ENCODE results near the gene PRKAG2.

Gene PRKAG2

DNA sequence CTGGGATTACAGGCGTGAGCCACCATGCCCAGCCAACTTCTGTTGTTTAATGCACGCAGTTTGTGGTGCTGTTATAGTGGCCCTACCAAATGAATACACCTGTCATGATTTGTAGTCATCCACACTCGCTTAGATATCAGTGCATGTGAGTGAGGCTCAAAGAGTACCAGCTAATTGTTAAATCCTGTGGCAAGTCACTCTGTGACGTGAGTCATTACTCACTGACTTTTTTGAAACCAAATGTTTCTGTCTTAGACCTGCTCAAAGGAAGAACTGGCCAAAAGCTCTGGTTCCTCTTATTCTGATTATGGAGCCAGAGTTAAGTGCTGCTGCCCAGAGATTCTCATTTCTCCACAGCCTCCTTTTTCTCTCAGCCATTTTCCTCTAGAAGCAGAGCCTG, 109.4 kb downstream of the PRKAG2 start:
- no peak overlapping the region for H3K4me3 ChIP-seq (ENCODE audit: low read depth, low read length)
- peak; percentile 32 for DNase-seq (ENCODE audit: low read depth)
- TF ChIP-seq, protein P1, sequence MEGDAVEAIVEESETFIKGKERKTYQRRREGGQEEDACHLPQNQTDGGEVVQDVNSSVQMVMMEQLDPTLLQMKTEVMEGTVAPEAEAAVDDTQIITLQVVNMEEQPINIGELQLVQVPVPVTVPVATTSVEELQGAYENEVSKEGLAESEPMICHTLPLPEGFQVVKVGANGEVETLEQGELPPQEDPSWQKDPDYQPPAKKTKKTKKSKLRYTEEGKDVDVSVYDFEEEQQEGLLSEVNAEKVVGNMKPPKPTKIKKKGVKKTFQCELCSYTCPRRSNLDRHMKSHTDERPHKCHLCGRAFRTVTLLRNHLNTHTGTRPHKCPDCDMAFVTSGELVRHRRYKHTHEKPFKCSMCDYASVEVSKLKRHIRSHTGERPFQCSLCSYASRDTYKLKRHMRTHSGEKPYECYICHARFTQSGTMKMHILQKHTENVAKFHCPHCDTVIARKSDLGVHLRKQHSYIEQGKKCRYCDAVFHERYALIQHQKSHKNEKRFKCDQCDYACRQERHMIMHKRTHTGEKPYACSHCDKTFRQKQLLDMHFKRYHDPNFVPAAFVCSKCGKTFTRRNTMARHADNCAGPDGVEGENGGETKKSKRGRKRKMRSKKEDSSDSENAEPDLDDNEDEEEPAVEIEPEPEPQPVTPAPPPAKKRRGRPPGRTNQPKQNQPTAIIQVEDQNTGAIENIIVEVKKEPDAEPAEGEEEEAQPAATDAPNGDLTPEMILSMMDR (IDR thresholded peaks at IDR 0.05; ENCODE audit: insufficient read depth, low read depth, low read length, missing control alignments), result no peak

DNA sequence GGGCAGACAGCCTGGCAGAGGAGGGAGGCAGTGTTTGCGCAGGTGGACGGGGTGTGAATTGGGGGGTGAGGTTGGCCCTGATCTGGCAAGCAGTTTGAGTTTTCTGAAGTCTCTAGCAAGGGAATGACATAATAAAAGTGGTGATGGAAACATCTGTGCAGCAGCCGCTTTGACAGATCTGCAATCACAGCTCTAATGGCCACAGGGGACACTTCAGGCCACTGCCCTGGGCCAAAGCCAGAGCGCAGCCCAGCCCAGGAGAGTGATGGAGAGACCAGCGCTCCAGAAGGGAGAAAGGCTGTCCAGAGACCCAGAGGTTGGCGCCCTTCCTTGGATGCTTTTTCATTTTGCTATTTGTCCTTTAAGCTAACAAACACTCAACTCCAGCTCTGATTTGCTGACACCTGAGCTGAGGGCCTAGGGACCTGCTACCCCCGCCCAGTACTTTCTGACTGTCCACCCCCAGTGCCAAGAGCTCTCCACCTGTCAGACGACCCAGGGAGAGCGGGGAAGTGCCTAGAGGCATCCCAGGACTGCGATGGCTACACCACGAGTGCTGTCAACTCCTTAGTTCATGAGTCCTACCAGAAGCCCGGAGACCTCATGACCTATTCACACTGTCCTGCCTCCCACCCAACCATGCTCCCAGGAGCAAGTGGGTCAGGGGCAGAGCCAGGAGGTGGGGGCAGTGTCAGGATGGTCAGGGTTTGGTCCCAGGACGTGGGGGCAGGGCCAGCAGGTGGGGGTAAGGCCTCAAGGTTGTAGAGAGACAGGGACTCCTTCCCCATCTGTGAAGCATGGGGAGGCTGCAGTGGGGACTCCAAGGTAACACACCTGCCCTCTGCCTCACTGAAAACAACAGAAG, 112.6 kb downstream of the PRKAG2 start:
- no peak for DNase-seq (ENCODE audit: low read depth)
- TF ChIP-seq, protein P1 (IDR thresholded peaks at IDR 0.05; ENCODE audit: insufficient read depth, low read depth, low read length, missing control alignments), result no peak
- H3K4me3 ChIP-seq (ENCODE audit: low read depth, low read length), result no peak overlapping the region

DNA sequence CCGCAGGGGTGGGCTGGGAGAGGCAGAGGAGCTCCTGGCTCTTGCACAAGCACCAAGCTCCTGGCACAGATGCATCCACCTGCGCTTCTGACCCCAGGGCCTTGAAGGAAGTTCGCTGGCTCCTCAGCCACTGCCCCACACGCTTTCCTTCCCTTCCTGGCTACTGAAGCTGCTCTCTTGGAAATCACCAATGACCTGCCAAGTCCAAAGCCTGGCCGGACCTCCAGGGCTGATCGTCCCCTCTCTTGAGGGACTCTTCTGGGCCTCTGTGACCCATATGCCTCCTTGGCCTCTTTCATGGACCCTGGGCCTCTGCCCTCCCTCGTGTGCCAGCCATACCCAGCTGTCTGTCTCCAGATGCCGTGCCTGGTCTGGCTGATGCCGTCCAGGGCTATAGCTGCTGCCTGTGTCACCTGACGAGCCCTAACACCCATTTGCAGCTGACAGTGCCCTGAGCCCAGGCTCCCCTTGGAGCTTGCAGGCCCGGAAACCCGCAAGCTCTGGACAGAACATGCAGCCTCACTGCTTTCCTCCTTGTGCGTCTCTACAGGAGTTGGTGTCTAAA, 113.4 kb downstream of the PRKAG2 start:
- TF ChIP-seq, protein P1 (IDR thresholded peaks at IDR 0.05; ENCODE audit: insufficient read depth, low read depth, low read length, missing control alignments), result no peak
- H3K4me3 ChIP-seq (ENCODE audit: low read depth, low read length), result no peak overlapping the region
- no peak for DNase-seq (ENCODE audit: low read depth)

DNA sequence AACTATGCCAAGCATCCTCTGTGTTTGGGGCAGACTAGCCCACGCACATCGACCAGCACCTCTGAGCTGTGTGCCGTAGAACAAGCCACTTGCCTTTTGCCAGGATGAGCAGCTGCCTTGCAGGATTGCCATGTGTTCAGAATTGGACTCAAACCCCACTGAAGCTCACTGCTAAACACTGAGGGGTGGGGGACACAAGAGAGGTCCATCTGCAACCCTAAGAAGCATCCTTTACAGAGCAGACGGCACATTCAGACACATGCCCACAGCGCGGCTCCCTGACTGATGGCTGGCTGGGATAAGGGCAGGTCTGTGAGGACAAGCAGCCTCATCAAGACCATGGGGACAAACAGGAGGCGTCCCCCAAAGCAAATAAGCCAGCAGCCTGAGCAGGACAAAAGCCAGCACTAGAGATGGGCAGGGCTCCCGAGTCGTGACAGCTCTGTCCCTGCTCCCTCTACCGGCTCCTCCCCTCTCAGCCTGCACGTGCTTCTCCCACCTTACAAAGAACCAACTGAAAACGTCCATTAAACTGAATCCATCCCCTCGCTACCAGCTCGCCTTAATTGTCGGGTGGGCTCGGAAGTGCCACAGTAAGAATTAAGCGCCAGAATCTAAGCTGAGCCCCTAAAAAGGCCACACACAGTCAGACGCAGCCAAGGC, 114.2 kb downstream of the PRKAG2 start:
- TF ChIP-seq, protein P1 (IDR thresholded peaks at IDR 0.05; ENCODE audit: insufficient read depth, low read depth, low read length, missing control alignments), result no peak
- no peak for DNase-seq (ENCODE audit: low read depth)
- no peak overlapping the region for H3K4me3 ChIP-seq (ENCODE audit: low read depth, low read length)

DNA sequence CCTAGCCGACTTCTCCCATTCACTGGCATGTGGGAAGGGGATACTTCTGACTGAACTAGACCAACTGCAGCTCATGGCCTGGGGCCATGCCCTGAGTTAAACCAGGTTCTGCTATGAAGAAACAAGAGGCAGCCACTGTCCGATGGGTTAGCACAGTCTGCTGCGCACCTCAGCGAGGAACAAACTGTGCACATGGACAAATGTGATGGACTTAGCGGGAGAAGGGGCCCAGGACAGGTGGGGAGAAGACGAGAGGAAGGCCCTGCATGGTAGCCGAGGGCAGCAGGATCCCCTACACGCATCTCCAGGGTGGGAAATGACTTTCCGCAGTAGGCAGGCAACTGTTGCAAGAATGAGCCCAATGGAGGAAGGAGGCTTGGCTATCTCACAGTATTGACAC, 115.0 kb downstream of the PRKAG2 start:
- no peak overlapping the region for H3K4me3 ChIP-seq (ENCODE audit: low read depth, low read length)
- no peak for DNase-seq (ENCODE audit: low read depth)
- TF ChIP-seq, protein P1 (IDR thresholded peaks at IDR 0.05; ENCODE audit: insufficient read depth, low read depth, low read length, missing control alignments), result no peak

DNA sequence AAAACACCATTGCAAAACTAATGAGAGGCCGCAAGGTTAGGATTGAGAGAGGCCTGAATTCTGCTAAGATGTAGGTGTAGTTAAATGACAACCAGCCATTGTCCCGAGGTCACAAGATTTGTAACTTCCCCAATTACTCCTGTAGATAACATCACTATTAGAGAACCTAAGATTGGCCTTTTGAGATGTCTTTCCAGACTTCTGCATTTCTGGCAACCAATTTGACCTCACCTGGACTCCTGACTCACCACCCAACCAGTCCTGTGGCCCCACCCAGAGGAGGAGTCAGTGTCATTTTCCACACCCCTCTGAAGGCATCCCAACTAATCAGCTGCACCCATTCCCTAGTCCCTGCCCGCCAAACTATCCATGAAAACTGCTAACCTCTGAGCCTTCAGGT, 115.7 kb downstream of the PRKAG2 start:
- H3K4me3 ChIP-seq (ENCODE audit: low read depth, low read length), result no peak overlapping the region
- no peak for DNase-seq (ENCODE audit: low read depth)
- TF ChIP-seq, protein P1 (IDR thresholded peaks at IDR 0.05; ENCODE audit: insufficient read depth, low read depth, low read length, missing control alignments), result no peak
